NCI-H146 treated with DMSO at 0.1 percent for 48 hours (cell line): ENCODE results near the gene GRIA3.
"Not testable (repeated sequence)": the region's sequence is repeated elsewhere in the genome, so short reads cannot be mapped to it uniquely, and the experiment has no call there.

Experiments used
- DNase-seq: peaks from one replicate; lab custom pipeline; 2025; ENCODE audit not compliant: unreplicated experiment; lab: John Stamatoyannopoulos, UW

GRIA3 gene

GRCh38 chrX:123449335-123449734, 265.3 kb downstream of the GRIA3 start:
- no peak for DNase-seq

DNA sequence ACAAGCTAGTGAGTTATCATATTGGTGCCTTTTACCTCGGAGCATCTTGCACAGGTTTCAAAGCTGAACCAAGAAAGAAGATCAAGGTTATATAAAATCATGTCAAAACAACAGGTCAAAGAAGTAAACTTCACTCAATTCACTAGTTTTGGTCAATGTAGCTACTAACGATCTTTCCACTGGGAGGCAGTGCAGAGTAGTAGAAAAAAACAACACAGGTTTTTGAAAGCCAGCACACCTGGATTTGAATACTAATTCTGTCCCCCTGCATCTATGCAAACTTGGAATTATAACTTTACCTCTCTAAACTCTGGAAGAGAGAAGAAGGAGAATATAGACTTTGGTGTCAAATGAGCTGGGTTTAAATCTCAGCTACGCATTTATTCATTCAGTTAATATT, 266.1 kb downstream of the GRIA3 start:
- DNase-seq, result no peak

- no peak for DNase-seq
Measured at GRCh38 chrX:123454712-123455431, 270.8 kb downstream of the GRIA3 start.

GRCh38 chrX:123455693-123456092, 271.6 kb downstream of the GRIA3 start:
- DNase-seq, result no peak

- no peak for DNase-seq
Measured at GRCh38 chrX:123464709-123465108, 280.6 kb downstream of the GRIA3 start.

- no peak for DNase-seq
Measured at GRCh38 chrX:123468481-123468880, 284.4 kb downstream of the GRIA3 start.

DNA sequence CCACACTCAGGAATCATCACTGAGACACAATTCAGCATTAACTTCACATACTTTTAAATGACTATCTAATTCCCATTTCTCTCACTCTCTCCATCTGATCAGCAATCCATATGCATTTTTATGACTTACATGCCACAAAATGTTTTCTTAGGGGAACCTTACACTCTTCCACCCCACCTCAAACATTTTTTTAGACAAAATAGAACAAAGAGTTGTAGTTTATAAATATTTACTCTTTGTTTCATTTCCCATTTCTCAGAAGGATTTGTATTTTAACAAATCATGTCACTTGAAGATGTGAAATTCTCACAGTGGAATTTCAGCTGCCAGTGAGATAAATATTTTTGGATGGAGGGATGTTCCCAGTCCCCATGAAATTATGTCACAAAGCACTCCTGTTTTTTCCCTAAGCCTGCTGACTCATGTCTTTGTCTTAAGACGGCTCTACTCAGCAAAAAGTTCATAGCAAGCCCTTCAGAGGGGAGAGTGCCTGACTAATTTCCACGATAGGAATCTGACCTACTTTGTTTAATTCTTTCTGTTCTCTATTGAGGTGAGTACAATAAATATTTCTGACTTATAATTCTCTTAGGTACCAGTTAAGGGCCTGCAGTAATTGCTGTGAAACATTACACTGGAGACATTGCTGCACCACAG, 291.1 kb downstream of the GRIA3 start:
- no peak for DNase-seq

- DNase-seq, result no peak
Measured at GRCh38 chrX:123476611-123477219, 292.6 kb downstream of the GRIA3 start.

- no peak for DNase-seq
Measured at GRCh38 chrX:123477673-123478072, 293.6 kb downstream of the GRIA3 start.

GRCh38 chrX:123481913-123482851, 298.1 kb downstream of the GRIA3 start:
- no peak for DNase-seq

- DNase-seq, result no peak
Measured at GRCh38 chrX:123486297-123486696, 302.2 kb downstream of the GRIA3 start.

- DNase-seq, result no peak
Measured at GRCh38 chrX:123487236-123487635, 303.2 kb downstream of the GRIA3 start.

GRCh38 chrX:123487669-123488068, 303.6 kb downstream of the GRIA3 start:
- no peak for DNase-seq

DNA sequence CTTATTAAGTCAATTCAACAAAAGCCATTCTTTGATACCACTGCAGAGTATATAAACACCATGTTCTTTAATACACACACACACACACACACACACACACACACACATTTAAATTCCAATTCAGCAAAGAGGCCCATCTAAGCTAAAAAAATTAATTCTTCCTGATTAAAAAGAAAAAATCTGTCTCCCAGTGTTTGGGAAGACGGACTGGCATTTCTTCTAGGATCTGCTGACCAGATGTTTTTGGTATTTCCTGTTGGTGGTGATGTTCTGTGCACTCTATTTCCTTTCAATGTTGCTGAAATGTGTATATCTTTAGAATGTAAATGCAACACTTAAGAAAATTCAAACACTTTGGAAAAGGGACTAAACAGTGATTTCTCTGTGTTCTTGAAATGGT, 304.9 kb downstream of the GRIA3 start:
- no peak for DNase-seq

DNA sequence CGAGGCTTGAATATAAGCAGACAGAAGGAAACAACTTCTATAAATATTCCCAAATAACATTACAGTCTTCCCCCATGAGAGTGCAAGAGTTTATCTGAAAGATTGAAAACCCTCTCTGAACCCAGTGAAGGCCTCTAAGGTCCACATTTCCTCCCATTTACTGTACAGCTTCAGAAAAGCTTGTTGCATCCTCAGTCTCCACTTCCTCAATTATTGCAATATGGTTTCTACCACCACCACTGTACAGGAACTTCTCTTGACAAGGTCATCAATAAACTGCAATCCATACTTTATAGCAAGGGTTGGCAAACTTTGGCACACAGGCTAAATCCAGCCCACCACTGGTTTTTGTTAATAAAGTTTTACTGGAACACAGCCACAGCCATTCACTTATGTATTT, 309.8 kb downstream of the GRIA3 start:
- DNase-seq, result no peak

- DNase-seq, result no peak
Measured at GRCh38 chrX:123499787-123500186, 315.7 kb downstream of the GRIA3 start.

DNA sequence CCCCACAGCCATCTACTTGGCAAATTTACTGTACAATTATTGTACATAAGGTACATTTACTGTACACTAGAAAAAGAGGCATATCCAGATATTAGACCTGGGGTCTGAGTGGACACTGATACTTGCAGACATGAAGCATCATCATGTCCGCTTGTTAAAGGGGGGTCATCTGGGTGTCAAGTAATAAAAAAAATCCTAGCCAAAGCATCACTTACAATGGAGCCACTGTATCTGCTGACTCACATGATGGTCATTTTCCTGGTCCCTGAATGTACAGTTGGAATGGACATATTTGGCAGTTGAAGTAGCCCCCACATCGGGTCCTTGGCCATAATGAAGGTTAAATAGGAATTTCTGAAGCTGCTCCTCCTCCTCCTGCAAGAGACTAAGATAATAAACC, 320.0 kb downstream of the GRIA3 start:
- DNase-seq, result no peak

- no peak for DNase-seq
Measured at GRCh38 chrX:123504630-123505270, 320.7 kb downstream of the GRIA3 start.

GRCh38 chrX:123513585-123514278, 329.7 kb downstream of the GRIA3 start:
- DNase-seq, result no peak

DNA sequence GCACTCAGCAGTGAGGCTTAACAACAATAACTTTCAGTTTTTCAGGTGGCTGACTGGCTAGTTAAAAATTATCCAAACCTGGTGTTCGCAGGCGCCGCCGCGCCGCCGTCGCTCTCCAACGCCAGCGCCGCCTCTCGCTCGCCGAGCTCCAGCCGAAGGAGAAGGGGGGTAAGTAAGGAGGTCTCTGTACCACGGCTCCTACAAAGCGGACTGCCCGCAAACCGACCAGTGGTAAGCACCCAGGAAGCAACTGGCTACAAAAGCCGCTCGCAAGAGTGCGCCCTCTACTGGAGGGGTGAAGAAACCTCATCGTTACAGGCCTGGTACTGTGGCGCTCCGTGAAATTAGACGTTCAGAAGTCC, 330.2 kb downstream of the GRIA3 start:
- DNase-seq, result not testable (repeated sequence)
